GM12873 (cell line): ENCODE results near the gene PNPLA5.

Experiments used
- TF ChIP-seq, protein P1 (sequence below): IDR thresholded peaks from 2 replicates; pipeline ENCODE4 v1.5.1; 2012; ENCODE audit warnings: low read depth, mild to moderate bottlenecking, moderate library complexity, low read length, control low read depth; ENCODE audit not compliant: insufficient read depth; ENCODE audit errors: missing control alignments

Gene PNPLA5

DNA sequence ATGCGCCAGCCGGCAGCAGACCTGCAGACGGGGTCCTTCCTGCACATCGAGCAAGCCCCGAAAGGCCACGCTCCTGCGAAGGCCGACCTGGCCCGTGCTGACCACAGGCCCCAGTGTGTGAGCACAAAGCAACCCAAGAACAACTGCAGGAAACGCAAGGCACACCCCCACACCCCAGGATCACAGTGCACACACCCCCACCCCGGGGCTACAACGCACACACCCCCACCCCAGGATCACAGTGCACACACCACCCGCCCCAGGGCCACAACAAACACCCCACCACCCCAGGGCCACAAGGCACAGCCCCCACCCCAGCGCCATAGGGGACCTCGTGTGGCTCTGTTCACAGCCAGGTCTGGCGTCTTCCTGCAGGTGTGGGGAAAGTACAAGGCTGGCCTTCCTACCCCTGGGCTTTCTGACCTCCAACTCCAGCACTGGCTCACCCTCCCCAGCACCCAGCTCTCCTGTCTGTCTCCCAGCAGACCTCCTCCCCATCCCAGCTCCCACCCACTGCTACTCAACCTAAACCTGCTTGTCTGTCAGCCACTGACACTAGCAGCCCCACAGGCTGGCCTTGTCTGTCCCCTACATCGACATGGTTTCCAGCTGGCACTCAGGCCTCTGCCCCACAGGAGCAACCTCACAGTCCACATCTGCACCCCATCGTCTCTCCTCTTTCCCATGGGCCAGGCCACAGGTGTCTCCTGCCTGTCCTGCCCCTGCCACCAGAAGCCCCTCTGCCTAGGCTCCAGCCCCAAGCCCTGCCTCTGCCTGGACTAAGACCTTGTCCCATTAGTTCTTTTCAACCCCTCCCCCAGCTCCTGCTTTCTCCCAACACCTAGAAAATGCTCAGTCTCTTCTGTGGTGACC lies 59.2 kb downstream of the PNPLA5 start:
- TF ChIP-seq, protein P1, sequence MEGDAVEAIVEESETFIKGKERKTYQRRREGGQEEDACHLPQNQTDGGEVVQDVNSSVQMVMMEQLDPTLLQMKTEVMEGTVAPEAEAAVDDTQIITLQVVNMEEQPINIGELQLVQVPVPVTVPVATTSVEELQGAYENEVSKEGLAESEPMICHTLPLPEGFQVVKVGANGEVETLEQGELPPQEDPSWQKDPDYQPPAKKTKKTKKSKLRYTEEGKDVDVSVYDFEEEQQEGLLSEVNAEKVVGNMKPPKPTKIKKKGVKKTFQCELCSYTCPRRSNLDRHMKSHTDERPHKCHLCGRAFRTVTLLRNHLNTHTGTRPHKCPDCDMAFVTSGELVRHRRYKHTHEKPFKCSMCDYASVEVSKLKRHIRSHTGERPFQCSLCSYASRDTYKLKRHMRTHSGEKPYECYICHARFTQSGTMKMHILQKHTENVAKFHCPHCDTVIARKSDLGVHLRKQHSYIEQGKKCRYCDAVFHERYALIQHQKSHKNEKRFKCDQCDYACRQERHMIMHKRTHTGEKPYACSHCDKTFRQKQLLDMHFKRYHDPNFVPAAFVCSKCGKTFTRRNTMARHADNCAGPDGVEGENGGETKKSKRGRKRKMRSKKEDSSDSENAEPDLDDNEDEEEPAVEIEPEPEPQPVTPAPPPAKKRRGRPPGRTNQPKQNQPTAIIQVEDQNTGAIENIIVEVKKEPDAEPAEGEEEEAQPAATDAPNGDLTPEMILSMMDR, result no peak

DNA sequence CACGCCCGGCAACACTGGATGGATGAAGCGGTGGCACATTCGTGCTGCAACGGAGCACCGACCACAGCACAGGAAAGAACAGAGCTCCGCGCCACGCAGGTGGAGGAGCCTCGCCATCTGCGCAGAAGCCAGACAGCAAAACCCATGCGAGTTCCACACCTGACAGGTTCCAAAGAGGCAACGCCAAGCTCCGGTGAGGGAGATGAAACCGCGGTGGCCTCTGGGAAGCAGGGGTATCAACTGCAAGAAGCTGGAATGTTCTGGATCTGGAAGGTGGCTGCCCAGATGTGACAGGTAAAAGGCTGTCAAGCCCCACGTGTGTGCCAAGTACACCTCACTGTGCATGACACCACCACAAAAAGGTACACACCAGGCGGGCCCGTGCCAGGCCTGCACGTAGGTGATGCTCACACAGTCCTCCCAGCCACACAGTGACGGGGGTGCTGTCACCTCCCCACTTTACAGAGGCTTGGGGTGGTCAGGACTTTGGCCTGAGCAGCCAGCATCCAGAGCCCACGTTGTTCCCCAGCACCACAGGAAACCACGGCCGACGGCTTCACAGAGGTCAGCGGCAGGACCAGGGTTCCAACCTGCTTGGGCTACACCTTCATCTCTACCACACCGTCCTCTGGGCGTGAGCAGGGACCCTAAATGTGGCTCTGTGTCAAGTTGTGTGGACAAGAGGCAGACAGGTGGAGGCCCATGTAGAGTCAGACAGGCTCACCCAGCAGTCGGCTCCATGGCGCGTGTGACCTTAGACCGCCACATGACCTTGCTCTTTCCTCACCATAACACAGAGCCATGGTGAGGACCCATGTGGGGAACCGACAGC lies 60.0 kb downstream of the PNPLA5 start:
- TF ChIP-seq, protein P1, result no peak

DNA sequence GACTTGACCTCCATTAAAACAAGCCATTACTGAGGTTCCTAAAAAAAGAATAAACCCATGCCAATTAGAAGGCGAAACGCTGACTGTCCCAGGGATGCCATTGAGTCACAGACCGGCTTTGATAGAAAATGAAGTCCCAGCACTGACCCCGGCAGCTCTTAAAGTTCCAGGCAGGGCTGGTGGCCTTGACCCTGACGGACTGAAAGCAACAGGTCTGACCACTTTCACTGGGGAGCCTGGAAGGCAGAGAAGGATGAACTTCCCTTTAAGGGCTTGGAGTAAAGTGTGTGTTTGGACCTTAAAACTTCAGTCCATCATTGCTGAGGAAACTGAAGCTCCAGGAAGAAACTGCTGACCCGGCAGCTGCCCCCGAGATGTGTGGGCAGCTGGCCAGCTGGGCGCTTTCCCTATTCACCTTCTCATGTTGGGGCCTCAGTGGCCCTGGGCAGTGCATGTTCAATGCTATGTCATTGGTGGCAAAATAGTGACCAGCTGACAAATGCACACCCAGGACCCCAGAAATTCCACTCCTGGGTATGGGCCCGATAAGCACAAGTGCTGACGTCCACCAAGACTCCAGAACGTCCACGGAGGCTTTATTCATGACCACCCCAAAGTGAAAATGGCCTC lies 60.8 kb downstream of the PNPLA5 start:
- TF ChIP-seq, protein P1, result no peak

DNA sequence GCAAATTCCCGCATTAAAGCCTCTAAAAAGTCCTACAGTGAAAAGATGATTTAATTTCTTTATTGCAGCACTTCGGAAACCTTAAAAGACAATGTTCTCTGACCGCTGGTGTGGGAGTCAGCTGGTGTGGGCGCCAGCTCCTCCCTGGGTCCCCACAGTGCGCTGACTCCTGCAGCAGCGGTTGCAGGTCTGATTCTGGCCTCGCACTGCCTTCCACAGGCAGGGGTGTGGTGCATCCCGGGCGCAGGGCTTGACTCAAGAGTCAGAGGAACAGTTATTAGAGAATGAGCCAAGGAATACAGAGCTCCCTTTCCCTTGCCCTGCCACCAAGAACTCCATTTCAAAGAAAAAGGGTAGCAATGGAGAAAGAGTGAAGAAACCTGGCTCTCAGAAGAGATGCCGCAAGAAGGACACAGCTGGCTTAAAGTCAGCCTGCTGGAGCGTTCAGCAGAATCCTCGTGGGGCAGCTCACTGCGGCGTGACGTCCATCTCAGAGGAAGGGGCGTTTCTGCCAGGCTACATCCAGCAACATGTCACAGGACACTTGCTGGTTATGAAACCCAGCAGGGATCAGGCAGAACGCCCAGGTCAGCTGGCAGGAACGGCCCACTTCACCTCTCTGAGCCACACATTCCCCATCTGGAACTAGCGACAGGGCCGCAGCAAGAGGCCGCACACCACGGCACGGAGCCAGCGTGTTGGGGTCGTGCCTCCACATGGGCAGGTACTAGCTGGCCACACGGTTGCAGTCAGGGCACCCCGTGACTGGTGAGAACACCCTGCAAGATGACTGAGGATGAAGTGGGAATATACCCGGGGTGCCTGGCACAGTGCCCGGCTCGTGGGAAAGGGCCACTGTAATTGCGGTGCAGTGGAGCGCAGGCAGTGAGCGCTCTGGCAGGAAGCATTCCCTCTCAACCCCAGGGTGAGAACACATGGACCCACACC lies 61.6 kb downstream of the PNPLA5 start:
- TF ChIP-seq, protein P1, result no peak
